Gastroesophageal sphincter (tissue), 4 donors: ENCODE results near the gene PPP3CB. TPM values are rescaled to one million over a fixed set of nuclear protein-coding genes. Genes with fewer than 3 reads are reported as not detected.
A peak's percentile ranks its signal among the peaks of the same experiment; 100 is the strongest.

Source experiments
- ATAC-seq: fragments of 150-250 bp; one replicate; pipeline ENCODE4 v1.9.1; 2016; ENCODE audit warnings: mild to moderate bottlenecking, moderate library complexity
- H3K27ac ChIP-seq, 4 donors: fragments of 200-600 bp; sonication (generic) in 3 of 4; 1 replicate in 3 of 4; 2 replicates in 1 of 4; pipeline ENCODE4 v1.5.1; 2016 to 2019
- H3K27me3 ChIP-seq: fragments of 200-600 bp; sonication (generic); one replicate; pipeline ENCODE4 v1.5.1; 2019
- H3K36me3 ChIP-seq, 2 donors: fragments of 200-600 bp; sonication (generic); one replicate each; pipeline ENCODE4 v1.5.1; 2019; ENCODE audit warnings: control low read depth in 1 of 2
- H3K4me1 ChIP-seq, 3 donors: fragments of 200-600 bp; sonication (generic); 1 replicate in 2 of 3; 2 replicates in 1 of 3; pipeline ENCODE4 v1.5.1; 2016 to 2019; ENCODE audit warnings: control low read depth in 2 of 3
- H3K4me3 ChIP-seq, 2 donors: fragments of 200-600 bp; sonication (generic); one replicate each; pipeline ENCODE4 v1.5.1; 2019; ENCODE audit warnings: mild to moderate bottlenecking in 1 of 2, moderate library complexity in 1 of 2
- H3K9me3 ChIP-seq, 3 donors: fragments of 200-600 bp; sonication (generic); one replicate each; pipeline ENCODE4 v1.5.1; 2017 to 2019; ENCODE audit warnings: control low read depth in 2 of 3
- CTCF ChIP-seq, 4 experiments: fragments of 200-600 bp in 2 of 4; fragments of 450-650 bp in 2 of 4; sonication (generic) in 1 of 4; IDR thresholded peaks; one replicate each; pipeline ENCODE4 v1.5.1; 2017 to 2019; ENCODE audit warnings: antibody characterized with exemption in 4 of 4, mild to moderate bottlenecking in 2 of 4, moderate library complexity in 2 of 4
- EP300 ChIP-seq: sonication (generic); formaldehyde crosslinking; IDR thresholded peaks from one replicate; pipeline ENCODE4 v1.6.1; 2017; ENCODE audit warnings: antibody characterized with exemption, mild to moderate bottlenecking
- POLR2A ChIP-seq, 2 donors: fragments of 450-650 bp; IDR thresholded peaks; one replicate each; pipeline ENCODE4 v1.6.1; 2017; ENCODE audit warnings: antibody characterized with exemption in 2 of 2, mild to moderate bottlenecking in 2 of 2, moderate library complexity in 1 of 2
- POLR2AphosphoS5 ChIP-seq: sonication (generic); formaldehyde crosslinking; IDR thresholded peaks from one replicate; pipeline ENCODE4 v1.6.1; 2017; ENCODE audit warnings: antibody characterized with exemption
- WGBS, 2 donors: methylation state at CpG; one replicate each; pipeline ENCODE4 v1.1.5; 2018; ENCODE audit warnings: low coverage in 1 of 2; 5-methylcytosine and 5-hydroxymethylcytosine counted together
- total RNA-seq, 4 donors: library from RNA; depleted of rRNA; stranded (reverse); fragments of >200 nt; gene quantifications; one replicate each; pipeline ENCODE4 v1.1.0, GENCODE V29; 2016

Gene PPP3CB
- total RNA-seq, 4 donors from 2014 or later: 69.2 to 121 (median 75.4) TPM

DNA sequence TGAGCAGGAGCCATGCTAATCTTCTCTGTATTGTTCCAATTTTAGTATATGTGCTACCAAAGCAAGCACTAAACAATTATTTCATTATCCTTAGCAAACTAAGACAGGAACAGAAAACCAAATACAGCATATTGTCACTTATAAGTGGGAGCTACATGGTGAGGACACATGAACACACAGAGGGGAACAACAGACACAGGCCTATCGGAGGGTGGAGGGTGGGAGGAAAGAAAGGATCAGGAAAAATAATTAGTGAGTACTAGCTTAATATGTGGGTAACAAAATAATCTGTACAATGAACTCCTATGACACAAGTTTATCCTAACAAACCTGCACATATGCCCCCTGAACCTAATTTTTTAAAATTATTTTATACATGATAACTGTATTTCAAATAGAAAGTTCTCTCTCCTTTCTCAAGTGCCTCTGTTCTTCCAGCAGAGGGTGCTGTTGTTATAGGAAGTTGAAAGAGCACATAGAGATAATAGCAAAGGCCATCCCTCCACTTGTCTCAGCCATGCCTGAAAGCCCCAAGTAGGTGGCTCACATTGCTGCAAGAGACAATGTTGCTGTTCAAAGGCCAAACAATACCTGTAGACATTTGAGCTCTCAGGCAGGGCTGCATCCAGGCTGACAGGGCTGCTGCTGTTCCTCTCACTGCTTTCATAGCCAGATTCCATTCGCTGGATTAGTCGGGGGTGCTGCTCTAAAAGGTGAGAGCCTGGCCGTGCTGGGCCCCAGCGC lies 33.4 kb upstream of the PPP3CB start:
- ATAC-seq: peak; percentile 57
- Histone ChIP-seq H3K9me3 (no peaks in the 10 kb centered on the region), H3K27ac (no peak overlapping the region), H3K36me3 (peaks cover 0 to 88% of the 10 kb centered on the region in 2 donors), H3K4me1 (peaks cover 0 to 3% (median 0%) of the 10 kb centered on the region in 3 donors), H3K4me3 (no peak overlapping the region), H3K27me3 (no peaks in the 10 kb centered on the region)
- WGBS, 2 donors: 85 to 100% methylated on average over 1 to 2 of the region's 5 CpGs
- TF ChIP-seq CTCF (IDR thresholded peaks at IDR 0.05) (peak; percentile 70 to 92 (median 84)), POLR2AphosphoS5 (no peak), EP300 (no peak), POLR2A (IDR thresholded peaks at IDR 0.05) (no peak)

- TF ChIP-seq EP300 (no peak), POLR2A (IDR thresholded peaks at IDR 0.05) (no peak), POLR2AphosphoS5 (no peak), CTCF (IDR thresholded peaks at IDR 0.05) (no peak)
- H3K27ac ChIP-seq: no peak overlapping the region
- no peaks in the 10 kb centered on the region for H3K9me3 ChIP-seq
- ATAC-seq: no peak
- H3K4me3 ChIP-seq: no peak overlapping the region
- H3K27me3 ChIP-seq: no peaks in the 10 kb centered on the region
- WGBS, 2 donors: 89 to 90% methylated on average over 1 of the region's 1 CpG
- H3K36me3 ChIP-seq: peaks cover 19 to 100% of the 10 kb centered on the region in 2 donors
- no peaks in the 10 kb centered on the region for H3K4me1 ChIP-seq
These were observed 26.4 kb upstream of the PPP3CB start for GRCh38 chr10:73522263-73522662.

- Histone ChIP-seq H3K27ac (no peak overlapping the region), H3K27me3 (no peaks in the 10 kb centered on the region), H3K4me1 (no peaks in the 10 kb centered on the region), H3K36me3 (peaks cover 19 to 100% of the 10 kb centered on the region in 2 donors), H3K4me3 (no peak overlapping the region), H3K9me3 (no peaks in the 10 kb centered on the region)
- TF ChIP-seq CTCF (IDR thresholded peaks at IDR 0.05) (no peak), POLR2AphosphoS5 (no peak), EP300 (no peak), POLR2A (IDR thresholded peaks at IDR 0.05) (no peak)
- 86 to 87% methylated on average over 2 to 3 of the region's 3 CpGs for WGBS, 2 donors
- ATAC-seq: no peak
These were observed 23.5 kb upstream of the PPP3CB start for GRCh38 chr10:73519336-73519735.

- no peaks in the 10 kb centered on the region for H3K9me3 ChIP-seq
- H3K4me3 ChIP-seq: no peak overlapping the region
- 92% methylated on average over 2 of the region's 4 CpGs; no CpG with 5 or more reads in 1 of the 2 donors for WGBS, 2 donors
- ATAC-seq: no peak
- peaks cover 15 to 99% of the 10 kb centered on the region in 2 donors for H3K36me3 ChIP-seq
- H3K27ac ChIP-seq: no peak overlapping the region
- TF ChIP-seq EP300 (no peak), CTCF (IDR thresholded peaks at IDR 0.05) (no peak), POLR2AphosphoS5 (no peak), POLR2A (IDR thresholded peaks at IDR 0.05) (no peak)
- no peaks in the 10 kb centered on the region for H3K27me3 ChIP-seq
- no peaks in the 10 kb centered on the region for H3K4me1 ChIP-seq
These were observed 21.5 kb upstream of the PPP3CB start for GRCh38 chr10:73517166-73517888.
